NCI-H82 treated with DMSO at 0.1 percent for 48 hours (cell line): Measurements from ENCODE around the gene CDC42EP1.

ENCODE experiments used
- DNase-seq: peaks from one replicate; lab custom pipeline; 2025; ENCODE audit not compliant: unreplicated experiment; lab: John Stamatoyannopoulos, UW

Gene CDC42EP1

GRCh38 chr22:37559521-37559900 is 769 bp upstream of the CDC42EP1 start:
- no peak for DNase-seq

GRCh38 chr22:37560608-37561211 is 430 bp downstream of the CDC42EP1 start:
- no peak for DNase-seq

DNA sequence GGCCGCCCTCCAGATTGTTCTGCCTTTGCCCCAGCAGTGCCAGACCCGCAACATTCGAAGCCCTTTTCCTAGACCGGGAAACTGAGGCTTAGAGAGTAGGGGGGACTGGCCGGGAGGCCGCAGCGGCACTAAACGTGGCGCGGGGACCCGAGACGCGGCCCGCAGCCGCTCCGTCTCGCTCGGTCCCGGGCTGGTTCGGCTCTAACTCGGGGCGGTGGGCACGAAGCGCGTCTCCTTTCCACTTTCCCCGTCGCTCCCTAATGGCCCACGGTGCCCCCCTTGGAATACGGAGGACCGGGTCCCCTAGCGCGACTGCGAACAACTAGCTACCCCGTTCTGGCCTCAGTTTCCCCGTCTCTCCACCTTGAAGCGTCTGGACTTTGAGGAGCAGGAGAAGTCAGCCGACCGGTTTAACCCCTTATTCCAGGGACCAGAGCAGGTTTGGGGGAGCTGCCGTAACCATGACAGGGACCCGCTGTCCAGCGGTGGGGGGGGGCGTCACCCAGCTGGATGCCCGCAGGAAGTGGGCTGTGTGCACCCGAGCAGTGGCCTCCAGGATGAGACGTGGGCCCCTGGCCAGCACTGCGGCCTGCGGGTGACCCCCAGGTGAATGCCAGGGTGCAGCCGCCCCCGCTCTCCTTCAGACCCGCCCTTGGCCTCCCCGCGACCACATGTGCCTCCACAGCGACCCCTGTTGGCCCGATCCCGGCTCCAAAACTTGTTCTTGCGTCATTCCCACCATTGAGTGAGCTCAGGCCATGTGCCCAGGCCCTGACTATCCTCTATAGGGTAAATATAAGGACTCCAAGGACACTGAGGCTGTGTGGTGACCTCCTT is 1.1 kb downstream of the CDC42EP1 start:
- DNase-seq = peak; percentile 10

GRCh38 chr22:37562049-37562875 is 2.0 kb downstream of the CDC42EP1 start:
- no peak for DNase-seq

DNA sequence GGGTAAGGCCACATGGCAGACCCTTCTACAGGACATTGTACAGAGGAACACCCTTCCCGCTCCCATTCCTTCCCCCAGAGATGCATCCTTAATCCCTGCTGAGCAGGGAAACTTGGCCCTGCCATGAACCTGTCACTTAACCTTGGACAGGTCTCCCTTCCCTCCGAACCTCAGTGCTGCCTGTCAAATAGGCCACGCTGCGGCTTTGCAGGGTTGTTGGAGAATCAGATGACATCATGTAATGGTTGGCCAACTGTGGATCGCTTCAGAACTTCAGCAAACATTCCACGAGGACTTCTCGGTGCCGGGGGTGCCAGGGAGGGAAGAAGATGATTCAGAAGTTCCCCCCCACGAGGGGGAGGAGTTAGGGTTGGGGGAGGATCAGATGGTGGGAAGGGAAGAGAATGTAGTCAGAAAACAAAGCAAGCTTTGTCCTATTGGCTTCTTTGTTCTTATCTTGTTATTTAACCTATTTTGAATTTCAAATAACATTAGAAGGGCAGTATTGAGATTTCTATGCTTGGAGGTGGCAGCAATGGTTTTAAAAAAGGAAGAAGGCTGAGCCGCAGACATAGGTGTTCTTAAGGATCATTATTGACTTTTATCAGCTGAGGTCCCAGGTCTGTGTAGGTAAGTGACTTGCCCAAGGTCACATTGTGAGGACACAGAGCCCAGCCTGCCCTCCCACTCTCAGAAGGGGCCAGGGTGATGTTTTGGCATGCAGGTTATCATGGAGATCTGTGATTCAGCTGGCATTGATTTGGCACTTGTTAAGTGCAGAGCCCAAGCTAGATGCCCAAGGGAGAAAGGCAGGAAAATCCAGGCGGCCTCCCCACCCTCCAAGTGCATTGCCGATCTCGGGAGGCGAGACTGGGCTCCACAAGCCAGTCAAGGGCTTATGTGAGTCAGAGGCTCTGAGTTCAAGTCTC is 3.1 kb downstream of the CDC42EP1 start:
- DNase-seq = no peak

DNA sequence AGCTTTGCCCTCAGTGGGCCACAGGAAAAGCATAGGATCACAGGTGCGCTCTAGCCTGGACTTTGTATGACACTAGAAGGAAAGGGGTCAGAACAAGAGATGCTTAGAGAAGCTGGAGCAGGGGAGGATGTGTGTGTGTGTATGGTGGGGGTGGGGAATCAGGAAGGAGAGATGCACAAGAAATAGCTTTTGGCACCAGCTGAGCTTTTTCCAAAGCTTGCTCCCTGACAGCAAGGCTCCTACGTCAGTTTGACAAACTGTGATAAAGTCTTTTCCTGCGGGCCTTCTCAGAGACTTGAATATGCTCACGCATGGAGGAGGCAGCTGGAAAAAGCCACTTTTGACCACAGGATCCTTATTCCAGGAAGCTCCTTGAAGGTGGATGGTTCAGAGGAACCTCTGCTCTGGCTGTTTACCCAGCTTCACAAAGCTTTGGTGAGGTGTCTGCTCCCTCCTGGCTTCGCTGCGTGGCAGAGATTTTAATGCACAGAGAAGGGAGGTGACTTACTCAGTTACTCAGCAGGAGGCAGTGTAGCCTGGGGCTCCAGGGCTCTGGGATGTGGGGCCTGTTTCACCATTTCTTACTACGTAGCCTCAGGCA is 3.9 kb downstream of the CDC42EP1 start:
- DNase-seq = no peak

- DNase-seq = no peak
Measured at GRCh38 chr22:37565830-37566229, 5.5 kb downstream of the CDC42EP1 start.

- no peak for DNase-seq
Measured at GRCh38 chr22:37566329-37566837, 6.1 kb downstream of the CDC42EP1 start.

DNA sequence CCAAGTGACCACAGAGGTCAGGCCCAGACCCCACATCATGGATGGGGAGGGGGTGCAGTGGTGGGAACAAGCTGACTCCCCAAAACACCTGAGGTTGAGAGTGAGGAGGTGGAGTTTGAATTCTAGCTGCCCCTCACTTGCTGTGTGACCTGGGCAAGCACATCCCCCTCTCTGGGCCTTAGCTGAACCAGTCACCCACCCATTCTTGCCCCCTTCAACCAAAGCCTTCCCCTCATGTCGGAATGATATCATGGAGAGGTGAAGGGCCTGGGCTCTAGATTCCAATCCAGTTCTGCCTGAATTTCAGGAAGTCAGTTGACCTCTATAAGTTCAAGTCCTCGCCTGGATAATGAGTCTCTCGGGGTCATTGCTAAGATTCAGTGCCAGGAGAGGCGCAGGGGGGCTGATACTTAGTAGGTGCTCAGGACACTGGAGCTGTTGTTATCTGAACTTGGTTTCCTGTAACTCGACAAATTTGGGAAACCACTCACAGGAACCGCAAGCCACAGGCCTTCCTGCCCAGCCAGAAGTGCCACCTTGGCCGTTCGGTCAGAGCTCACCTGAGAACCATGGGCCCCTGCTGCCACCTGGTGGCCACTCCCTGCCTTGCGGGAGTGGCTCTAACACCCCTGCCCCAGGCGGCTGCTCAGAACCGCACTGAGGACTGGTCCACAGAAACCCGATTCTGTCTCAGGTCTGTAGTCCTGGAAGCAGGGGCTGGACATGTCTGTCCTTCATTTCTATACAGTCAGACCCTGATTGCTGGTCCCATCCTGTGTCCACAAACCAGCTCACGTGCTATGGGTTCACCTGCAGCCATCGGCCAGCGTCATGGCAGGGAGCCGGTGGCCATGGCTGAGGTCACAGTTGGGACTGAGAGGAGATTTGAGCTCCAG is 6.9 kb downstream of the CDC42EP1 start:
- no peak for DNase-seq

- no peak for DNase-seq
Measured at GRCh38 chr22:37568012-37568411, 7.7 kb downstream of the CDC42EP1 start.

- DNase-seq = no peak
Measured at GRCh38 chr22:37568448-37569008, 8.2 kb downstream of the CDC42EP1 start.

- DNase-seq = no peak
Measured at GRCh38 chr22:37569009-37569920, 9.0 kb downstream of the CDC42EP1 start.

GRCh38 chr22:37569921-37570660 is 9.8 kb downstream of the CDC42EP1 start:
- DNase-seq = no peak

DNA sequence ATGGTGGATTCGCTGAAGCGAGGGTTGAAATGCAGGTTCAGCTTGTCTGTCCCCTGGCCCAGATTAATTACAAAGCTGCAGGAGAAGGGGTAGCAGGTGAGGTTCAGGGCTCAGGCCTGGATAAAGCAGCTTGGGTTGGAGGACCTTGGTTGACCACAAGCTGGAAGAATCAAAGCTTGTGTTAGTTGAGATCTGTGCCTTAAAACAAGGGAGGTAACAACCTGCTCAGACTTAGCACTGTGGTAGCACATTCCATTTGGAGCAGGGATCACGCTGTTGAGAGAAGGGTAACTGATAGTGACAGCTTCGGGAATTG is 10.3 kb downstream of the CDC42EP1 start:
- no peak for DNase-seq

- DNase-seq = no peak
Measured at GRCh38 chr22:37571258-37571991, 11.1 kb downstream of the CDC42EP1 start.

DNA sequence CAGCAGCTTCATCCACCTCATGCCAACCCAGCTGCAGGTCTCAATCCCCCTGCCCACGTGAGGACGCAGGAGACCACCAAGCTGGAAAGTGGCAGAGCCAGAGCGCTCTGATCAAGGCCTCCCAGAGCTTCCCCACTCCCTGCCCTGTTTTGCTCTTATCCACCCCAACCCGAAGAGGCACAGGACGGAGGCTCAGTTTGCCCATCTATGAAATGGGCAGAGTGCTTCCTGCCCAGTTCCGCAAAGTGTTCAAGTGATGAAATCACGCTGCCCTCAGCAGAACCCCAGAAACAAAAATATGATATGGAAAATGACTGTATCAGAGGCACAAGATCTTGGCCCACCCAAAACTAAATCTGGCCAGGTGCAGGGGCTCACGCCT is 11.7 kb downstream of the CDC42EP1 start:
- no peak for DNase-seq
